GM12878 (cell line): ENCODE results near the gene CHMP4A. TPM values are rescaled to one million over a fixed set of nuclear protein-coding genes. Genes with fewer than 3 reads are reported as not detected.

Experiments
- ATAC-seq: fragments of 200-7000 bp; cut with Tn5 transposase; 3 replicates; pipeline ENCODE4 v1.9.1; 2020; ENCODE audit warnings: mild to moderate bottlenecking, moderate library complexity
- BruUV-seq: library from RNA; stranded (reverse); fragments of 400-500 nt; replicated peaks from 2 replicates; lab custom pipeline; 2021; lab: Mats Ljungman, UMichigan
- CTCF ChIA-PET: fragments of 300-600 bp; sonication (Branson Sonifier 250); formaldehyde crosslinking; extraction: SDS; loops from one replicate; lab custom pipeline; 2021; ENCODE audit warnings: inconsistent platforms; lab: Yijun Ruan, JAX
- POLR2A ChIA-PET: fragments of 350-600 bp; formaldehyde crosslinking; extraction: SDS; loops from one replicate; lab custom pipeline; 2021; ENCODE audit warnings: inconsistent platforms; lab: Charles Lee
- RAD21 ChIA-PET: fragments of 300-600 bp; sonication (Branson Sonifier 250); formaldehyde crosslinking; loops from one replicate; lab custom pipeline; 2023; ENCODE audit warnings: antibody characterized with exemption; ENCODE audit not compliant: unreplicated experiment; lab: Charles Lee
- SMC1A ChIA-PET: fragments of 300-600 bp; sonication (Branson Sonifier 250); formaldehyde crosslinking; loops from one replicate; lab custom pipeline; 2023; ENCODE audit not compliant: unreplicated experiment, uncharacterized antibody; lab: Charles Lee
- DNase-seq: peaks from one replicate; pipeline ENCODE4 v3.0.0-alpha.2; 2011; ENCODE audit warnings: low read depth, low spot score
- FAIRE-seq: peaks from 3 replicates; lab custom pipeline; 2011; peaks lifted over from hg19 to GRCh38; lab: Jason Lieb, UNC
- H2AFZ ChIP-seq: 2 replicates; pipeline ENCODE4 v1.6.0; 2011; ENCODE audit warnings: low read depth, low read length, control low read depth; ENCODE audit not compliant: control insufficient read depth
- H3K27ac ChIP-seq: 2 replicates; pipeline ENCODE4 v1.5.1; 2011; ENCODE audit warnings: control low read depth; ENCODE audit not compliant: control insufficient read depth, insufficient read depth
- H3K27me3 ChIP-seq, 2 experiments: replicated peaks in 1 of 2; 2 replicates each; pipeline versions ENCODE4 v1.6.0 to v1.6.1; 2011; ENCODE audit warnings: low read length in 1 of 2; ENCODE audit not compliant: control insufficient read depth in 2 of 2, insufficient read depth in 2 of 2
- H3K36me3 ChIP-seq, 2 experiments: 2 replicates each; pipeline ENCODE4 v1.5.1; 2011; ENCODE audit warnings: low read length in 1 of 2; ENCODE audit not compliant: control insufficient read depth in 2 of 2, insufficient read depth in 2 of 2
- H3K4me1 ChIP-seq: 2 replicates; pipeline ENCODE4 v1.6.1; 2011; ENCODE audit warnings: mild to moderate bottlenecking, low read length, moderate library complexity, mixed read lengths; ENCODE audit not compliant: control insufficient read depth, insufficient read depth
- H3K4me2 ChIP-seq: 2 replicates; pipeline ENCODE4 v1.6.0; 2011; ENCODE audit warnings: control low read depth; ENCODE audit not compliant: control insufficient read depth, insufficient read depth
- H3K4me3 ChIP-seq: fragments of 200-600 bp; sonication (generic); 2 replicates; pipeline ENCODE4 v1.5.1; 2016
- H3K79me2 ChIP-seq: 2 replicates; pipeline ENCODE4 v1.6.0; 2011; ENCODE audit warnings: low read length; ENCODE audit not compliant: control insufficient read depth, insufficient read depth
- H3K9ac ChIP-seq: 2 replicates; pipeline ENCODE4 v1.8.0; 2011; ENCODE audit warnings: low read length, control low read depth, mixed read lengths; ENCODE audit not compliant: control insufficient read depth, insufficient read depth
- H3K9me3 ChIP-seq: replicated peaks from 3 replicates; pipeline ENCODE4 v1.5.1; 2011; ENCODE audit warnings: mild to moderate bottlenecking, low read length; ENCODE audit not compliant: control insufficient read depth, insufficient read depth
- H4K20me1 ChIP-seq: 2 replicates; pipeline ENCODE4 v1.6.0; 2011; ENCODE audit not compliant: control insufficient read depth, insufficient read depth
- CHD2 ChIP-seq: IDR thresholded peaks from 2 replicates; pipeline ENCODE4 v1.6.1; 2011; ENCODE audit warnings: low read depth, low read length, improper control_type of control experiment, borderline replicate concordance
- DPF2 ChIP-seq: fragments of 450-650 bp; IDR thresholded peaks from 2 replicates; pipeline ENCODE4 v1.6.1; 2017; ENCODE audit warnings: mild to moderate bottlenecking
- FOXK2 ChIP-seq: fragments of 450-650 bp; IDR thresholded peaks from 2 replicates; pipeline ENCODE4 v1.6.1; 2017; ENCODE audit warnings: mild to moderate bottlenecking, moderate library complexity
- IKZF1 ChIP-seq: fragments of 450-650 bp; conservative IDR thresholded peaks from 2 replicates; pipeline ENCODE4 v1.6.1; 2017; ENCODE audit warnings: antibody characterized with exemption, mild to moderate bottlenecking
- NRF1 ChIP-seq: conservative IDR thresholded peaks from 2 replicates; pipeline ENCODE4 v1.6.1; 2011; ENCODE audit warnings: mild to moderate bottlenecking, low read depth, low read length, improper control_type of control experiment
- SMC3 ChIP-seq: IDR thresholded peaks from 2 replicates; pipeline ENCODE4 v1.6.1; 2011; ENCODE audit warnings: low read length, improper control_type of control experiment, borderline replicate concordance
- WGBS: methylation state at CpG from one replicate; pipeline ENCODE4 v1.1.6; 2016; ENCODE audit warnings: low lambda C conversion rate; ENCODE audit not compliant: insufficient replicate concordance, insufficient coverage; ENCODE audit errors: missing lambda C conversion rate; 5-methylcytosine and 5-hydroxymethylcytosine counted together
- in situ Hi-C: fragments of 300-500 bp; cut with MboI; formaldehyde crosslinking; loops from 9 replicates; pipeline ENCODE4 v1.14.3; 2018; ENCODE audit warnings: mixed read lengths
- intact Hi-C: fragments of 100-400 bp; cut with micrococcal nuclease; formaldehyde crosslinking; loops from one replicate; pipeline ENCODE4 v1.14.2; 2022; ENCODE audit not compliant: unreplicated experiment
- polyA plus RNA-seq, 11 experiments: library from polyadenylated mRNA; depleted of rRNA in 4 of 11; unstranded in 6 of 11; stranded (reverse) in 5 of 11; fragments of >200 nt; fragmentation: Nextera tagmentation in 4 of 11; fragmentation: Illumina TruSeq in 1 of 11; extraction: Ambion mirVana in 4 of 11; extraction: Trizol in 1 of 11; gene quantifications; 1 replicate in 1 of 11; 2 replicates in 10 of 11; pipeline versions ENCODE4 v1.2.1 to v1.2.3, GENCODE V29; 2011 to 2016; ENCODE audit warnings: inconsistent platforms in 2 of 11, missing spikeins in 2 of 11, low read depth in 1 of 11
- total RNA-seq, 4 experiments: library from RNA; depleted of rRNA in 3 of 4; stranded (reverse); fragments of >200 nt in 3 of 4; fragmentation: Illumina TruSeq in 1 of 4; extraction: Trizol in 1 of 4; gene quantifications; 2 replicates each; pipeline versions ENCODE4 v1.2.1 to v1.2.3, GENCODE V29; 2013 to 2021

The CHMP4A gene
- total and polyA plus RNA-seq, 10 of the 15 experiments (the other 5 are each of a cell fraction or from before 2014, with no cell fraction given): 35.5 to 151 (median 84.7) TPM

DNA sequence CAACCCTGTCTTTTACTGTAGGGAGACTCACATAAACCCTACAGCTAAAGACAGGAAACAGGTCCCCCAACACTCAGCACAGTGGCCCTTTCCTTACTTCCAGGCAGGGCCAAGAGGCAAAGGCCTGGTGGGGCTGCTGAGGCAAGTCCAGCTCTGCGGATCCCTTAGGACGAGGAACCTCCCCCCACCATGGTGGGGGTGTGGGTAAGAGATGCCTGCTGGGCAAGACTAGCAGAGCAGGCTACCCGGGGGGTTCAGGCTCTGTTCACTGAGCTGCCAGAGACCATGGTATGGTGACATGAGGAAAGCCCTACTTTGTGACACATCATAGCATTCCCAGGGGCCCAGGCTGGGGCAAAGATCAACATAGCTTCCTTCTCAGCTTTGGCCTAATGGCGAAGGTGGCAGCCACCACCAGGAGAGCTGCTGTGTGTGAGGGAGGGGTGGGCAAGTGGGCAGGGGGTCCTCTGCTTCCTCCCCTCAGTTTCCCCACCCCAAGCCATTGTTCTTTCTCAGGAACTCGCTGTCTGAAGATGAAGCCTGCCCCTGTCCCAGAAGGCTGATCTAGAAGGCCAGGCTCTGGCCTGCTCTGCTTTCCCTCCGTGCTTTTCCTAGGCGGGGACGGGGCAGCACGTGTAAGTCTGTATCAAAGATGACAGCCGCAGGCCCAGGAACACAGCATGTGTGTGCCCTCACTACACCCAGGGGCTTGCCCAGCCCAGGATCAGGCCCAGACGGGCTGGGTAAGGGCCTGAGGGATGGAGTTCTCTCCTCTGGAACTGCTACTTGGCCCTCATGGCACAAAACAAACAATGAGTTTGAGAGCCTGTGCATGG lies 39.2 kb upstream of the CHMP4A start:
- BruUV-seq: no TSS peak
- FAIRE-seq: no peak
- POLR2A ChIA-PET: interaction anchor here (0.6 to 3.4 kb wide), 3 partner anchors 9 to 81 kb away, joined by 3 to 18 read pairs (median 7); partner anchors contain the start of gene RABGGTA

DNA sequence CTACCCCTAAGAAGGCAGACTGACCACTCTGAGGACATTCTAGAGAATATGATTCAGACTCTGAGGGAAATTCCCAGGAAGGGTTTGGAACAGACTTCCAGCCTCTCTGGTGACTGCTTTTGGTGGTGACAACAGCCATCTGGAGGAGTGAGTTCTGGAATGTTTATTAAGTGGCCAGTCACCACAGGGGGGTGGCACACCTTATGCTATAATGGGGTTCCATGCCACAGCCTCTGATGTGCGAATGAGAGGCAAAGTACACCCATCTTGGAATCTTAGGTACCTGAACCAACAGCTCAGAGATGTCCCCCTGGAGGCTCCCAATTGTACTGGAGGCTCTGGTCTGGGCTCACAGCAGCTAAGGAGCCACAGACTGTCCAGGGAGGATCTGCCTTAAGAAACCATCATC lies 38.6 kb upstream of the CHMP4A start:
- ChIA-PET POLR2A (interaction anchor here (0.6 to 3.4 kb wide), 3 partner anchors 9 to 81 kb away, joined by 3 to 18 read pairs (median 7); partner anchors contain the start of gene RABGGTA), SMC1A (interaction anchor here (1.1 to 1.8 kb wide), 4 partner anchors 19 to 185 kb away, joined by 3 to 9 read pairs (median 4); partner anchors contain the start of gene RABGGTA), RAD21 (interaction anchor here (0.7 to 1.9 kb wide), 3 partner anchors 19 to 82 kb away, joined by 3 to 7 read pairs (median 4); partner anchors contain the start of gene RABGGTA), CTCF (interaction anchor here (0.6 to 3.3 kb wide), 8 partner anchors 9 to 114 kb away, joined by 3 to 21 read pairs (median 4); partner anchors contain the start of genes CIDEB and TINF2)
- Histone ChIP-seq H3K27ac (no peak overlapping the region), H3K4me3 (no peak overlapping the region), H3K36me3 (peaks cover 0 to 3% of the 10 kb centered on the region in 2 experiments; a peak in 2 of 4 replicates), H3K4me1 (peaks cover 32% of the 10 kb centered on the region), H3K9me3 (no peaks in the 10 kb centered on the region), H3K79me2 (no peaks in the 10 kb centered on the region), H3K4me2 (no peak overlapping the region), H3K9ac (no peak overlapping the region), H3K27me3 (no peaks in the 10 kb centered on the region), H4K20me1 (no peaks in the 10 kb centered on the region), H2AFZ (no peak overlapping the region)
- in situ Hi-C loops: no loop called here
- intact Hi-C loops: no loop called here
- BruUV-seq: no TSS peak
- no peak for DNase-seq
- FAIRE-seq: no peak
- no peak for TF ChIP-seq FOXK2
- TF ChIP-seq DPF2: no peak
- no peak for TF ChIP-seq CHD2
- no peak for TF ChIP-seq SMC3
- WGBS: 100% methylated on average over 1 of the region's 1 CpG
- ATAC-seq: no peak

More for the DNA sequence above, 39.2 kb upstream of the CHMP4A start:
- Histone ChIP-seq H3K9me3 (no peaks in the 10 kb centered on the region), H3K9ac (no peak overlapping the region), H3K4me3 (no peak overlapping the region), H3K79me2 (no peaks in the 10 kb centered on the region), H2AFZ (no peak overlapping the region), H3K27me3 (no peaks in the 10 kb centered on the region), H3K4me1 (peaks cover 27% of the 10 kb centered on the region), H3K36me3 (peaks cover 0 to 3% of the 10 kb centered on the region in 2 experiments; a peak in 2 of 4 replicates), H3K27ac (no peak overlapping the region), H4K20me1 (no peaks in the 10 kb centered on the region), H3K4me2 (no peak overlapping the region)
- TF ChIP-seq IKZF1: no peak
- TF ChIP-seq NRF1: no peak
- no peak for DNase-seq
- in situ Hi-C loops (no loop called here), intact Hi-C loops (no loop called here)
- SMC1A ChIA-PET: interaction anchor here (1.1 to 1.8 kb wide), 3 partner anchors 18 to 184 kb away, joined by 3 to 9 read pairs (median 3); partner anchors contain the start of gene RABGGTA
- RAD21 ChIA-PET: interaction anchor here (0.9 to 1.1 kb wide), 2 partner anchors 10 to 19 kb away, joined by 3 to 4 read pairs; partner anchors contain the start of genes RABGGTA and TINF2
- CTCF ChIA-PET: interaction anchor here (0.6 to 3.3 kb wide), 6 partner anchors 10 to 56 kb away, joined by 3 to 21 read pairs (median 5); partner anchors contain the start of genes CIDEB and TINF2
- no peak for ATAC-seq
- 86% methylated on average over 11 of the region's 11 CpGs for WGBS
